Lower lobe of right lung (tissue), 2 donors: Measurements from ENCODE around the gene TRIP11. TPM values are rescaled to one million over a fixed set of nuclear protein-coding genes. Genes with fewer than 3 reads are reported as not detected.

Experiments
- ATAC-seq, 2 donors: fragments of 200-7000 bp; cut with Tn5 transposase; one replicate each; pipeline ENCODE4 v1.9.1; 2020 to 2022; ENCODE audit warnings: mild to moderate bottlenecking in 2 of 2, moderate library complexity in 2 of 2
- DNase-seq: peaks from one replicate; pipeline ENCODE4 v3.0.0-alpha.2; 2020
- H3K27ac ChIP-seq: fragments of 200-600 bp; one replicate; pipeline ENCODE4 v1.8.0; 2022
- H3K27me3 ChIP-seq: fragments of 200-600 bp; one replicate; pipeline ENCODE4 v1.8.0; 2022; ENCODE audit warnings: low read depth
- H3K36me3 ChIP-seq: fragments of 200-600 bp; one replicate; pipeline ENCODE4 v1.8.0; 2022; ENCODE audit warnings: mild to moderate bottlenecking
- H3K4me1 ChIP-seq: fragments of 200-600 bp; one replicate; pipeline ENCODE4 v1.8.0; 2022
- H3K4me3 ChIP-seq: fragments of 200-600 bp; one replicate; pipeline ENCODE4 v1.8.0; 2022; ENCODE audit warnings: mild to moderate bottlenecking
- H3K9me3 ChIP-seq: fragments of 200-600 bp; one replicate; pipeline ENCODE4 v1.8.0; 2022
- CTCF ChIP-seq: fragments of 200-600 bp; IDR thresholded peaks from one replicate; pipeline ENCODE4 v1.8.0; 2022; ENCODE audit warnings: antibody characterized with exemption, mild to moderate bottlenecking
- intact Hi-C: fragments of 100-400 bp; cut with DNase I; formaldehyde crosslinking; loops from one replicate; pipeline ENCODE4 v1.11.0; 2022
- total RNA-seq: library from RNA; stranded (reverse); fragmentation: NEBNext Ultra II Directional; extraction: Animal tissue kit (Norgen Biotek cat#: 25700); gene quantifications from one replicate; pipeline ENCODE4 v1.2.1, GENCODE V29; 2021
- donor health status: DM: no; HTN: yes; CAD: no; lungs with severe emphysema.

TRIP11 gene
- total RNA-seq, 1 donor from 2014 or later, result 62.6 TPM

GRCh38 chr14:91975763-91976162 lies 64.1 kb downstream of the TRIP11 start:
- Histone ChIP-seq H3K4me3 (no peak overlapping the region), H3K4me1 (peaks cover 7% of the 10 kb centered on the region), H3K9me3 (no peaks in the 10 kb centered on the region), H3K27me3 (no peaks in the 10 kb centered on the region), H3K27ac (no peak overlapping the region), H3K36me3 (peaks cover 62% of the 10 kb centered on the region)
- intact Hi-C loops, result no loop called here
- DNase-seq (no peak), ATAC-seq (no peak)
- no peak for TF ChIP-seq CTCF

- Histone ChIP-seq H3K27ac (no peak overlapping the region), H3K27me3 (no peaks in the 10 kb centered on the region), H3K4me1 (no peaks in the 10 kb centered on the region), H3K36me3 (peaks cover 89% of the 10 kb centered on the region), H3K9me3 (no peaks in the 10 kb centered on the region), H3K4me3 (no peak overlapping the region)
- intact Hi-C loops, result no loop called here
- no peak for ATAC-seq
- no peak for TF ChIP-seq CTCF
- no peak for DNase-seq
Observed at GRCh38 chr14:91971188-91971778, 68.6 kb downstream of the TRIP11 start.

GRCh38 chr14:91968280-91968679 lies 71.6 kb downstream of the TRIP11 start:
- no peak for ATAC-seq
- no peak overlapping the region for H3K4me3 ChIP-seq
- intact Hi-C loops, result no loop called here
- H3K27ac ChIP-seq, result no peak overlapping the region
- peaks cover 61% of the 10 kb centered on the region for H3K36me3 ChIP-seq
- no peaks in the 10 kb centered on the region for H3K27me3 ChIP-seq
- no peaks in the 10 kb centered on the region for H3K4me1 ChIP-seq
- no peak for DNase-seq
- H3K9me3 ChIP-seq, result no peaks in the 10 kb centered on the region
- TF ChIP-seq CTCF, result no peak

- Histone ChIP-seq H3K27ac (no peak overlapping the region), H3K4me1 (no peaks in the 10 kb centered on the region), H3K4me3 (no peak overlapping the region), H3K27me3 (no peaks in the 10 kb centered on the region), H3K36me3 (peaks cover 25% of the 10 kb centered on the region), H3K9me3 (no peaks in the 10 kb centered on the region)
- ATAC-seq (no peak), DNase-seq (no peak)
- no peak for TF ChIP-seq CTCF
- intact Hi-C loops, result no loop called here
Observed at GRCh38 chr14:91964724-91965123, 75.1 kb downstream of the TRIP11 start.

GRCh38 chr14:91964011-91964410 lies 75.8 kb downstream of the TRIP11 start:
- no peak for TF ChIP-seq CTCF
- DNase-seq (no peak), ATAC-seq (no peak)
- H3K9me3 ChIP-seq, result no peaks in the 10 kb centered on the region
- no peak overlapping the region for H3K27ac ChIP-seq
- no peaks in the 10 kb centered on the region for H3K4me1 ChIP-seq
- peaks cover 18% of the 10 kb centered on the region for H3K36me3 ChIP-seq
- H3K27me3 ChIP-seq, result no peaks in the 10 kb centered on the region
- no peak overlapping the region for H3K4me3 ChIP-seq
- intact Hi-C loops, result no loop called here
